M059J (cell line): ENCODE measurements around the gene ENPP1. TPM values are rescaled to one million over a fixed set of nuclear protein-coding genes. Genes with fewer than 3 reads are reported as not detected.
"Not testable (repeated sequence)": the region's sequence is repeated elsewhere in the genome, so short reads cannot be mapped to it uniquely, and the experiment has no call there.

ENCODE experiments used
- DNase-seq: peaks from one replicate; pipeline ENCODE4 v3.0.0-alpha.2; 2012; ENCODE audit warnings: low read depth
- total RNA-seq: library from RNA; depleted of rRNA; stranded (reverse); fragments of >200 nt; shearing (Covaris generic); gene quantifications from 2 replicates; pipeline ENCODE4 v1.2.3, GENCODE V29; 2014

ENPP1 gene
- total RNA-seq, 1 experiment from 2014 or later = 40.5 TPM

DNA sequence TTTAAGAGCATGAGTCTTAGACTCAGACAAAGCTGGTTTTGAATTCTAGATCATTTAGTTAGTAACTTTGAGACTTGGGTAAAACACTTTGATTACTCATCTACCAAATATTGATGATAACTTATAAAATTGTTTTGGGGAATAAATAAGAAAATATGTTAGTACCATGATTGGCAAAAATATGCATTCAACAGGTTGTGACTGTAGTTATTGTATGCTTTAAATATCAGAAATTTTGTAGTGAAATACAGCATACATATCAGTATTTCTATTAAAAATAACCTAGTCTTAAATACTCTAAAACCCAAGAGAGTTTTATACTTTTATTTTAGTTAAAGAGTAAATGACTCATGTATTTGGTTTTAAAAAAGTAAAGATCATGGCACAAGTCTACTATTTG, 68.7 kb downstream of the ENPP1 start:
- no peak for DNase-seq

DNA sequence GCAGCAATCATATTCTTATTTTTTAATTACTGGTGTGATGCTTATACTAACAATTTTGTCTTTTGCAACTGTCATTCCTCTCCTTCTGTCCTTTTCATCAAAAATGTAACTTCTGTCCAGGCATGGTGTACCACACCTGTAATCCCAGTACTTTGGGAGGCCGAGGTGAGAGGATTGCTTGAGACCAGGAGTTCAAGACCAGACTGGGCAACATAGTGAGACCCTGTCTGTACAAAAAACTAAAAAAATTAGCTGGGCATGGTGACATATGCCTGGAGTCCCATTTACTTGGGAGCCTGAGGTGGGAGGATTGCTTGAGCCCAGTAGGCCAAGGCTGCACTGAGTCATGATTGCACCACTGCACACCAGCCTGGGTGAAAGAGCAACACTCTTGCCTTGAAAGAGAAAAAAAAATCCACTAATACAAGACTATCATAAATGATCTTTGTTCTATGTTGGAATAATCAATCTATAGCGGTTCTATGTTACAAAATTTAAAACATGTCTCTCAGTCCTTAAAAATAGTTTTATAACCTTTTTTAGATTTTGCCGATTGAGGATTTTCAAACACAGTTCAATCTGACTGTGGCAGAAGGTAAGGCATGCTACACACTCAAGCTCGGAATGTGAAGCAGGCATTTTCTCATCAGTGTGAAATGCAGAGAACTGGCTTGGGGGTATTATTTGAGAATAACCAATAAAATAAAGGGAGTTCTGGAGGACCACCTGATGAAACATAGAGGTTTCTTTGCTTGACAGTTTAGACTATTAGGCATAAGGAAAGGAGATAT, 70.4 kb downstream of the ENPP1 start:
- DNase-seq = no peak

DNA sequence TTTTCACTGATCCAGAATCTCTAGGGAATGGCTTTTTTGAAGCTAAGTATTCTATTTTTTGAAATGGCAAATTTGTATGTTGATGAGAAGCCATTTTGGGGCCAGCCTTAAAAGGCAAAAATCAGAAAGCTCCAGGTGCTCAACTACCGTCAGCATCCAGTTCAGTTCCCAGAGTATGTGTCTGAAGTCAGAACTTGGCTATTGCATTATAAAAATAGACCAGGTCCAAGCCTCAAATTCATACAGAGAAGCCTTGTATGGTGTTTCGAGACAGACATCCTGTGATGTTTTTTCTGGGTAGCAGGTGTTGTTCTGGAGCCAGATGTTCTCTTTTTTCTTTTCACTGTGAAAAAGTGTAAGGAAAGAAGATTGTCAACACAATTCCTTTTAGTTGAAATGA, 75.2 kb downstream of the ENPP1 start:
- no peak for DNase-seq

DNA sequence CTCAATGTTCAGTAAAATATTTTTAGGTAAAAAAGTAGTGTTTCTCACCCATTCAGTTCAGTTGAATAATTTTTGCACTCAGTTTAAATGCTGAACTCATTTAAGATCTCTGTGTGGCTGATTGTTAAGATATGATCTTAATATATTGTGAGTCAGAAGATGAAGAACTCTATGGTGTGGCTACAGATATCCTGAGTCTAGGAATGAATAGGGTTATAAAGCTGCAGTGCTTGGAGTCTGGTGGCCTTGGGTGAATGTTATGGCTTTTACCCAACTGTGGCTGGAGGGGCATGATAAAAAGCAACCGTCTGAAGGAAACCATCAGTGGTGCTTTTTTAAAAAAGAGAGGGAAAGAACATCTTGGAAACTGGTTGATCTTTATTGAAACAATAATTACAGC, 77.4 kb downstream of the ENPP1 start:
- peak; percentile 45 for DNase-seq

DNA sequence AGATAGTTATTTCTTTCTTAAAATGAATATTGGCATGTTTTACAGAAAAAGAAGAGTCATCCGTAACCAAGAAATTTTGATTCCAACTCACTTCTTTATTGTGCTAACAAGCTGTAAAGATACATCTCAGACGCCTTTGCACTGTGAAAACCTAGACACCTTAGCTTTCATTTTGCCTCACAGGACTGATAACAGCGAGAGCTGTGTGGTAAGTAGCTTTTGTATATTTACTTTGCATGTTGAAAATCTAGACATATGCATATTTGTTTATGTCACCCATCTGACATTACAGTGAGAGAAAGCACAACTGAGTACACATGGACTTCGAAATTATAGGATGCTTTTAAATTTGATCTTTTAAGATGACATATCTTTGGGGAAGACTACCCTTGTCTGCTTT, 78.7 kb downstream of the ENPP1 start:
- DNase-seq = no peak

DNA sequence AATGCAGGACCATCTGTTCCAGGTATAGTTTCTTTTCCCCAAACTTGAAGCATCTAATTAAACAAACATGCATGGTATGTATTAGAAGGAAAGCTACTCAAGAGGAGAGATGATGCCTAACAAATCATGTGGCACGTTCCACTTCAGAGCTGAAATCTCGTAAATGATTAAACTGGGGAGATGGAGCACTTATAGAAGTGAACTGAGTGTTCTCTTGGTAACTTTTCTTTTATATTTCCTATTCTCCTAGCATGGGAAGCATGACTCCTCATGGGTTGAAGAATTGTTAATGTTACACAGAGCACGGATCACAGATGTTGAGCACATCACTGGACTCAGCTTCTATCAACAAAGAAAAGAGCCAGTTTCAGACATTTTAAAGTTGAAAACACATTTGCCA, 82.3 kb downstream of the ENPP1 start:
- DNase-seq = no peak

DNA sequence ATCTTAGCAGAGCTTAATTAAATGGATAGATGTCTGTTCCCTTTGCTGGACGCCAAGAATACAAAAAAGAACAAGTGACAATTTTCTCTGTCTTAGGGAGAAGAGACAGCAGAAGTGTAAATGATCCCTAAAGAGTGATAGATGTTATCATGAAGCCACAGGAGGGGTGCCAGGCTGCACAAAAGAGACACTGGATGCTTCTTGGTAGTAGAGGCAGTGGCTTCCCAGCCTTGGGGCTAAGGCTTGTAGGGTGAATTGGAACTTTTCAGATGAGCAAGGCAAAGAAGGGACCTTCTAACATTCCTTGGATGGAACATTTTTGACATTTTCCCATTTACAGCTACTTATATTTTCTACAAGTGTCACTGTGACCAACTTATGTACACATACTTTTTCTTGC, 85.4 kb downstream of the ENPP1 start:
- no peak for DNase-seq

DNA sequence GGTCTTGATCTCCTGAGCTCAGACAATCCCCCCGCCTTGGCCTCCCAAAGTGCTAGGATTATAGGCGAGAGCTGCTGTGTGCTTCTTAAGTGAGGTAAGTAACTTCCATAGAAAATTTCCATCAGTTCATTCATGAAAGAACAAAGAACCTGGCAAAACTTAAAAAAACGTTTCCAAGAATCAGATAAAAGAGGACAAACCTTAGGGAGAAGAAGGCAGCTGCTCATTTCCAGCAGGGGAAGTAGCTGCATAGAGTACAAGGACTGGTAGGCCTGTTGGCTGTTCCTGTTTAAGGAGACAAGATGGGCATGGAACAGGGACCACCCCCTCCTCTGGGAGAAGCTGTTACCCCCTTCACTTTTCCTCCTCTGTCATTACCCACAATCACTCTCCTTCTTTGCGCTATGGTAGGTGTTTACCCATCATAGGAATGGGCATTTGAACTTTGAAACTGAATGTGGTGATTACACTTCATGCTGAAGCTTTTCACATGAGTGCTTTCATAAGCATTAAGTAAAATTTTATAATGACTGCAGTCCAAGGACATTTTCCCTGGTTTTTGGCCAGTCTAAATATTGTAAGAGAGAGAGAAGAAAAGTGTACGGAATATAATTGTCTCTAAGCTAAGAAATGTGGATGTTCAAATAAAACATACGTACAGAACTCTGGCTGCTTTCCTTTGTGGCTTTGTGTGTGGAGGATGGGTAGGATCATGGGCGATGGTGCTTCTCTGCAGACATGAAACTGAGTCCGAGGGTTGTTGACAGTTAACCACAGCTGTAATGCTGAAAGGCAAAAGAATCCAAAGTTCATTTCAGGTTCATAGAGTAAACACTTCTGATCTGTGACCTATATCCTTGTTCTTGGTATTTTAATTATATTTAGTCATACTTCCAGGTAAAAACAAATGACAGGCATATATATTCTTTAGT, 86.9 kb downstream of the ENPP1 start:
- DNase-seq = peak; percentile 42

DNA sequence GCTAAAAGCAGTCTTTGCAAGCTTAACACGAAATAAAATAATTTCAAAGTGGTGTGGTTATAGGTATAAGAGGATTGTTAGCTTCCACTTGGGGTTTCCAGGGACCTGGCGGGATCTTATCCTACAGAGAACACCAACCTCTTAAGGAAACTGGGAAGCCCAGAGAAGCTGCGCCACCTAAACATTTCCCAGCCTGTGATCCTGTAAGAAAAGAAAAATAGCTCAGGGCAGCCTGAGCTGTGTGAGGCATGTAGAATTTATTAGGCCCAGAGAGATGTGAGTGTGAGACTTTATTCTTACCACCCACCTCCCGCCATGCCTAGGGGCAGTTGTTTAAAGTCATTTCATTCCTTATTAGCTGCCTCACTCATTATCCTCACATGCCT, 89.2 kb downstream of the ENPP1 start:
- no peak for DNase-seq

DNA sequence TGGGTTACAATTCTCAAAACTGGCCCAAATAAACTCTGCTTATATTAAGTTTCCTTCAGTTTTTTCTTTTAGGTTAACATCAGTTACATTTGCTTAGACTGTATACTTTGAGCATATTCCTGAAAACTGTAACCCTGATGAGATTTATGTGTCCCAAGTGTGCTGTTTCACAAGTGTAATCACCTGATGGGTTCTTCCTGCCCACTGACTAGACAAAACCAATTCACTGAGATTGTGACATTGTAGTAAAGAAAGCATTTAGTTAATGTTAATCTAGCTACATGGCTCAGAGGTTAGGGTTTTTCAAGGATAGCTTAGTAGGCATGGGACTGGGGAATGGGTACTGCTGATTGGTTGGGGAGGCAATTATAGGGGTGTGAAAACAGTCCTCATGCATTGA, 89.8 kb downstream of the ENPP1 start:
- DNase-seq = no peak

DNA sequence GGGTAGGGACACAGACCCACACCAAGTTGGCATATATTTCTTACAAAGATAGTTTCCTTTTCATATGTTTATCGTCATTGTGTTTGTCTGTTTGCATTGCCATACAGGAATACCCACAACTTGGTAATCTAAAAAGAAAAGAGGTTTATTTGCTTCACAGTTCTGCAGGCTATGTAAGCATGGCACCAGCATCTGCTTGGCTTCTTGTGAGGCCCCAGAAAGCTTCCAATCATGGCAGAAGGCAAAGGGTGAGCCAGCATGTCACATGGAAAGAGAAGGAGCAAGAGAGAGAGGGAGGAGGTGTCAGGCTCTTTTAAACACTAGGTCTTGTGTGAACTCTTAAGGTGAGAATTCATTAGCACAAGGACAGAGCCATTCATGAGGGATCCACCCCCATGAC, 90.9 kb downstream of the ENPP1 start:
- no peak for DNase-seq

DNA sequence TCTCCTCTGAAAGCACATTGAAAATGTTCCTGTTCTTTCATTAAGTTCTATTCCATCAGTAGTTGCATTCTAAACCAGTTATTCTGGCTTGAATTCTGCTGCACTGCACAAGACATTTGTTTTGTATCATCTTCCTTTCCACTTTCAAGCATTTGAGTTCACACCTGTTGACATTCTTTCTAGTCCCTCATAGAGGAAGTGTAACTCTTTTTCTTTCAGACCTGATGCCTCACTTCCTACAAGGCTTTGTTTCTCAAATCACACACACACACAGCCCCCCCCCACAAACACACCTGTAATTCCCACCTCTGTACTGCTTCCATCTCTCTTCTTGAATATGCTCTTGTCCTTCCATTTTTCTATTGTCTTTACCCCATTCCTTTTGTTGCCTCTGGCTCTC, 92.4 kb downstream of the ENPP1 start:
- DNase-seq = no peak

DNA sequence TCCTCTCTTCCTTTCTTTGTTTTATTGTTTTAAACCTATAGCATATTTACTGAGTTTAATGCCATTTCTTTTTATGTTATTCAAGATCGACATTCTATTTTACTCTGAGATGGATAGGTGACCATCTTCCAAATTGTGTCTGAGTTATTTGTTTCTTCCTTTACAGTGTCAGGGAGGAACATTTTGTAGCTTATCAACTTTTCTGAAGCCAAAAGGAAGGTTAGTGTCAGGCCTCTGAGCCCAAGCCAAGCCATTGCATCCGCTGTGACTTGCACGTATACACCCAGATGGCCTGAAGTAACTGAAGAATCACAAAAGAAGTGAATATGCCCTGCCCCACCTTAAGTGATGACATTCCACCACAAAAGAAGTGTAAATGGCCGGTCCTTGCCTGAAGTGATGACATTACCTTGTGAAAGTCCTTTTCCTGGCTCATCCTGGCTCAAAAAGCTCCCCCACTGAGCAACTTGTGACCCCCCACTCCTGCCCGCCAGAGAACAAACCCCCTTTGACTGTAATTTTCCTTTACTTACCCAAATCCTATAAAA, 93.6 kb downstream of the ENPP1 start:
- not testable (repeated sequence) for DNase-seq

DNA sequence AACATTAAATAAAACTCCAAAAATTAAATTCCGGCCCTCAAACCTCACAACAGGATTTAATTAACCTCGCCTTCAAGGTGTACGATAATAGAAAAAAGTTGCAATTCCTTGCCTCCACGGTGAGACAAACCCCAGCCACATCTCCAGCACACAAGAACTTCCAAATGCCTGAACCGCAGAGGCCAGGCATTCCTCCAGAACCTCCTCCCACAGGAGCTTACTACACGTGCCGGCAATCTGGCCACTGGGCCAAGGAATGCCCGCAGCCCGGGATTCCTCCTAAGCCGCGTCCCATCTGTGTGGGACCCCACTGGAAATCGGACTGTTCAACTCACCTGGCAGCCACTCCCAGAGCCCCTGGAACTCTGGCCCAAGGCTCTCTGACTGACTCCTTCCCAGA, 95.9 kb downstream of the ENPP1 start:
- peak; percentile 33 for DNase-seq

DNA sequence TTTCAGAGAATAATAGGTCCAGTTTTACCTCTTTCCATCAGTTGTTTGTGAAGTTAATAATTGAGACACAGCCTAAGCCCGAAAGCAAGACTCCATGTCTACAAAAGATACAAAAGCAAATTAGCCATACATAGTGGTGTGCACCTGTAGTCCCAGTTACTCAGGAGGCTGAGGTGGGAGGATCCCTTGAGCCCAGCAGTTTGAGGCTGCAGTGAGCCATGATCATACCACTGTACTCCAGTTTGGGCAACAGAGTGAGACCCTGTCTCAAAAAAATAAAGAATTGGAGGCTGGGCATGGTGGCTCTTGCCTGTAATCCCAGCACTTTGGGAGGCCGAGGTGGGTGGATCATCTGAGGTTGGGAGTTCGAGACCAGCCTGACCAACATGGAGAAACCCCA, 101.0 kb downstream of the ENPP1 start:
- not testable (repeated sequence) for DNase-seq

DNA sequence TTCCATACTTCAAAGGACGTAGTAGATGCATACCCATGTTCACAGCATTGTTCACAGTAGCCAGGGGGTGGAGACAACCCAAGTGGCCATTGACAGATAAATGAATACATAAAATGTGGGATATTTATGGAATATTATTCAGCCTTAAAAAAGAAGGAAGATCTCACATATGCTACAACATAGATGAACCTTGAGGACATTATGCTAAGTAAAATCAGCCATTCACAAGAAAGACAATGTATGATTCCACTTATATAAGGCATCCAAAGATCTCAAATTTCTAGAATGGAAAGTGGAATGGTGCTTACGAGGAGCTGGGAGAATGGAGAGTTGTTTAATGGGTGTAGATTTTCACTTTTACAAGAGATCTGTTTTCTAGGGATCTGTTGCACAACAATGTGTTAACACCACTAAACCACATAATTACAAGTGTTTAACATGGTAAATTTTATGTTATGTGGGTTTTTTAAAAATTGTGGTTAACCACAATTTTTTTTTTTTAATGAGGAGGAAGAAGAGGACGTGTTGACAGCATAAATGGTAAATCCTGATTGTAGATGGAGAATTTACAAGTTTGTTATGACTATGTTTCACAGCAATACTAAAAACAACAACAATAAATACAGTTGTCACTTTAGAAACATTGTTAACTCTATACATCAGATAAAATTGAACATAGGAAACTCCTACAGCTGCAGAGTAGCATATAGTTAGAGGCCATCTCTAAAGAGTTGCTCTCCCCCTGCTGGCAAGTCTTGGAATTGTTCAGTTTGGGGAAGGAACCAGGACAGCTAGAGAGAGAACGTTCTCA, 101.8 kb downstream of the ENPP1 start:
- peak; percentile 82 for DNase-seq

DNA sequence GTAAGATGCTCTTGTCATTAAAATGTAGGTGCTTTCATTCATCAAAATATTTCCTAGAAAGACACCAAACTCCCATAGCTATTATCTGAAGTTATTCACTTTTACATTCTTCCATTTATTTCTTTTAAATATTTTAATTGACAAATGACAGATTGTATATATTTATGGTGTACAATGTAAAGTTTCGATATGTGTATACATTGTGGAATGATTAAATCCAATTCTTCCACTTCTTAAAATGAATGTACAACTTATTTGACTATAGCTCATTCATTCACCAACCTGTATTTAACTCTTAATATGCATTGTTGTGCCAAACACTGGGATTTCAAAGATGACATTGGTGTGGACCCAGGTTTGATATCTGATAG, 102.4 kb downstream of the ENPP1 start:
- DNase-seq = no peak

DNA sequence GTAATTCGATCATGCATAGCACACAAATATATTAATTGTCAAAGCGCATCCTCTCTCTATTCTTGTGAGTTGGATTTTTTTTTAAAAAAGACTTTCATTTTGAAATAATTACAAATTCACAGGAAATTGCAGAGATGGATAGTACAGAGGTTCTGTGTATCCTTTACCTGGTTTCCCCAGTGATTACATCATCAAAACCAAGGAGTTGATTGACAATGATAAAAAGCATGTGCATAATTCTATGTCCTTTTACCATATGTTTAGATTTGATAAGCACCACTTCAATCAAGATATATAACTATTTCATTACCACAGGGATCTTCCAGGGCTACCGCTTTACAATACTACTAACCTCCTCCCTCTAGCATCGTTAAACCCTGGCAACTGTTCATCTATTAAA, 103.1 kb downstream of the ENPP1 start:
- no peak for DNase-seq

DNA sequence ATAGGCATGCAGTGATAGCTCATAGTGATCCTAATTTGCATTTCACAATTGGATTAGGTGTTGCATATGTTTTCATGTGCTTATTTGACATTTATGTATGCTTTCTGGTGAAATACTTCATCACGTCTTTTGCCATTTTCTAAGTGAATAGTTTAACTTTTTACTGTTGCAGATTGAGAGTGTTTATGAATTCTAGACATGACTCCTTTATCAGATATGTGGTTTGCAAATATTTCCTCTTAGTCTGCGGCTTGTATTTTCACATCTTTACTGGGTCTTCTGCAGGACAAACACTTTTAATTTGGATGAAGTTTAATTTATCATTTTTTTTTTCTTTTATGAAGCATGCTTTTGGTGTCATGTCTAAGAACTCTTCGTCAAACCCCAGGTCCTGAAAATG, 104.1 kb downstream of the ENPP1 start:
- DNase-seq = peak; percentile 37

DNA sequence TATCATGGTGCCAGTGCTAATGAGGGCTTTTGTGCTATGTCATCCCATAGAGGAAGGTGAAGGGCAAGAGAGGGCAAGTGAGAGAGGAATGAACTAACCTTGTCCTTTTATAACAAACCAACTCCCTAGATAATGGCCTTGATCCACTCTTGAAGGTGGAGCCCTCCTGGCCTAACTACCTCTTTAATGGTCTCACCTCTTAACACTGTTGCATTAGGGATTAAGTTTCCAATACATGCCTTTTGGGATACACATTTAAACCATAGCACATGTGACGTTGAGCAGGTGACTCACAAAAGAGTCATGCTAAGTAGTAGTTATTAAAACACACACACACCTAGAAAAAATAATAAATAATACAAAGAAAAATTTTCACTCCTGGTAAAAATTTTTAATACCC, 106.4 kb downstream of the ENPP1 start:
- peak; percentile 62 for DNase-seq

DNA sequence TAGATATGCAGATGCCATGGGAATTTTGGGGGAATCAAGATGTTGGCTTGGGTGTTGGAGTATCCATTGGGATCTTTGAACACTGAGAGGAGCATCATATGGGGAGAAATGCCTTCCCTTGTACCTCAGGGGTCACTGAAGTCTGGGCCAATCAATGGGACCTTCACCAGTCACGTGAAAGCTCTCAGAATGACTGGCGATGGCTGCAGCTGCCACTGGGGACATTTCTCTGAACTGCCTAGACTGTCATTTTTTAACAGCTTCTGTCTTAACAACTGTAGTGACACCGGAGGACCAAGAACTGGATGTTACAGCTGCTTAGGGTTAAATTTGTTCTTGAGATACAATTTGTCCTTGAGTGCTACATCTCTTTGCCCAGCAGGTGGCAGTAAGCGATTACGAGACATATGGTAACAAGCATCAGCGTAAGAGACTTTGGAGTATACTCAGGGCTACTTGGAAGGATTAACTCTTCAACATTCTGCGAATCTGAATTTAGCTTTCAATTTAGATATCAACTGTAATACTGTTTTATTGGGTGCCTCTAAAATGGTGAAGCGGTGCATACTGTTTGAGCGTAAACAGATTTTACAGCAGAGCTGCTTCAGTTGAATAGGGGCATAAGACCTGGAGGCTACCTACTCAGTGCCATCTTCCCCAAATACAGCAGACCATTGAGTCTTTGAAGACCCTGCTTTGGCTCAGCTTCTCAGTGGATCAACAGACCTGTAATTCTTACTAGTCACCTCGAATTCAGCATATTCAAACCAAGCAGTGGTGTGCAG, 107.3 kb downstream of the ENPP1 start:
- DNase-seq = peak; percentile 78
